GM12878 (cell line): ENCODE results near the gene SLC6A3. TPM values are rescaled to one million over a fixed set of nuclear protein-coding genes. Genes with fewer than 3 reads are reported as not detected.
"Not testable (repeated sequence)": the region's sequence is repeated elsewhere in the genome, so short reads cannot be mapped to it uniquely, and the experiment has no call there.

Experiments
- ATAC-seq: fragments of 200-7000 bp; cut with Tn5 transposase; 3 replicates; pipeline ENCODE4 v1.9.1; 2020; ENCODE audit warnings: mild to moderate bottlenecking, moderate library complexity
- BruUV-seq: library from RNA; stranded (reverse); fragments of 400-500 nt; replicated peaks from 2 replicates; lab custom pipeline; 2021; lab: Mats Ljungman, UMichigan
- CTCF ChIA-PET: fragments of 300-600 bp; sonication (Branson Sonifier 250); formaldehyde crosslinking; extraction: SDS; loops from one replicate; lab custom pipeline; 2021; ENCODE audit warnings: inconsistent platforms; lab: Yijun Ruan, JAX
- POLR2A ChIA-PET: fragments of 350-600 bp; formaldehyde crosslinking; extraction: SDS; loops from one replicate; lab custom pipeline; 2021; ENCODE audit warnings: inconsistent platforms; lab: Charles Lee
- RAD21 ChIA-PET: fragments of 300-600 bp; sonication (Branson Sonifier 250); formaldehyde crosslinking; loops from one replicate; lab custom pipeline; 2023; ENCODE audit warnings: antibody characterized with exemption; ENCODE audit not compliant: unreplicated experiment; lab: Charles Lee
- SMC1A ChIA-PET: fragments of 300-600 bp; sonication (Branson Sonifier 250); formaldehyde crosslinking; loops from one replicate; lab custom pipeline; 2023; ENCODE audit not compliant: unreplicated experiment, uncharacterized antibody; lab: Charles Lee
- DNase-seq: peaks from one replicate; pipeline ENCODE4 v3.0.0-alpha.2; 2011; ENCODE audit warnings: low read depth, low spot score
- FAIRE-seq: peaks from 3 replicates; lab custom pipeline; 2011; peaks lifted over from hg19 to GRCh38; lab: Jason Lieb, UNC
- H2AFZ ChIP-seq: 2 replicates; pipeline ENCODE4 v1.6.0; 2011; ENCODE audit warnings: low read depth, low read length, control low read depth; ENCODE audit not compliant: control insufficient read depth
- H3K27ac ChIP-seq: 2 replicates; pipeline ENCODE4 v1.5.1; 2011; ENCODE audit warnings: control low read depth; ENCODE audit not compliant: control insufficient read depth, insufficient read depth
- H3K27me3 ChIP-seq, 2 experiments: replicated peaks in 1 of 2; 2 replicates each; pipeline versions ENCODE4 v1.6.0 to v1.6.1; 2011; ENCODE audit warnings: low read length in 1 of 2; ENCODE audit not compliant: control insufficient read depth in 2 of 2, insufficient read depth in 2 of 2
- H3K36me3 ChIP-seq, 2 experiments: 2 replicates each; pipeline ENCODE4 v1.5.1; 2011; ENCODE audit warnings: low read length in 1 of 2; ENCODE audit not compliant: control insufficient read depth in 2 of 2, insufficient read depth in 2 of 2
- H3K4me1 ChIP-seq: 2 replicates; pipeline ENCODE4 v1.6.1; 2011; ENCODE audit warnings: mild to moderate bottlenecking, low read length, moderate library complexity, mixed read lengths; ENCODE audit not compliant: control insufficient read depth, insufficient read depth
- H3K4me2 ChIP-seq: 2 replicates; pipeline ENCODE4 v1.6.0; 2011; ENCODE audit warnings: control low read depth; ENCODE audit not compliant: control insufficient read depth, insufficient read depth
- H3K4me3 ChIP-seq: fragments of 200-600 bp; sonication (generic); 2 replicates; pipeline ENCODE4 v1.5.1; 2016
- H3K79me2 ChIP-seq: 2 replicates; pipeline ENCODE4 v1.6.0; 2011; ENCODE audit warnings: low read length; ENCODE audit not compliant: control insufficient read depth, insufficient read depth
- H3K9ac ChIP-seq: 2 replicates; pipeline ENCODE4 v1.8.0; 2011; ENCODE audit warnings: low read length, control low read depth, mixed read lengths; ENCODE audit not compliant: control insufficient read depth, insufficient read depth
- H3K9me3 ChIP-seq: replicated peaks from 3 replicates; pipeline ENCODE4 v1.5.1; 2011; ENCODE audit warnings: mild to moderate bottlenecking, low read length; ENCODE audit not compliant: control insufficient read depth, insufficient read depth
- H4K20me1 ChIP-seq: 2 replicates; pipeline ENCODE4 v1.6.0; 2011; ENCODE audit not compliant: control insufficient read depth, insufficient read depth
- CBX5 ChIP-seq: sonication (generic); IDR thresholded peaks from 2 replicates; pipeline ENCODE4 v1.6.1; 2016; ENCODE audit warnings: low read depth, moderate library complexity, mild to moderate bottlenecking, inconsistent platforms
- HCFC1 ChIP-seq: fragments of 150-350 bp; IDR thresholded peaks from 2 replicates; pipeline ENCODE4 v1.6.1; 2014; ENCODE audit warnings: low read length
- IKZF2 ChIP-seq, 2 experiments: fragments of 450-650 bp; IDR thresholded peaks; 2 replicates each; pipeline ENCODE4 v1.6.1; 2017; ENCODE audit warnings: mild to moderate bottlenecking in 2 of 2, moderate library complexity in 2 of 2
- KDM1A ChIP-seq: fragments of 200-600 bp; sonication (generic); IDR thresholded peaks from 2 replicates; pipeline ENCODE4 v1.6.1; 2016; ENCODE audit warnings: borderline replicate concordance
- MTA3 ChIP-seq: IDR thresholded peaks from 2 replicates; pipeline ENCODE4 v1.6.1; 2012; ENCODE audit warnings: low read length, inconsistent platforms, borderline replicate concordance
- NFIC ChIP-seq: IDR thresholded peaks from 2 replicates; pipeline ENCODE4 v1.6.1; 2012; ENCODE audit warnings: low read depth, mild to moderate bottlenecking, inconsistent platforms, low read length, moderate library complexity
- PAX8 ChIP-seq: fragments of 450-650 bp; IDR thresholded peaks from 2 replicates; pipeline ENCODE4 v1.6.1; 2017; ENCODE audit warnings: mild to moderate bottlenecking, moderate library complexity
- RCOR1 ChIP-seq: conservative IDR thresholded peaks from 2 replicates; pipeline ENCODE4 v1.6.1; 2012; ENCODE audit warnings: low read depth, low read length, improper control_type of control experiment
- SP1 ChIP-seq: IDR thresholded peaks from one replicate; pipeline ENCODE4 v1.6.1; 2011; ENCODE audit warnings: low read depth, low read length
- SUPT20H ChIP-seq: IDR thresholded peaks from 2 replicates; pipeline ENCODE4 v1.6.1; 2011; ENCODE audit warnings: low read depth, mild to moderate bottlenecking, low read length, moderate library complexity, borderline replicate concordance; ENCODE audit not compliant: control insufficient read depth
- TCF3 ChIP-seq: IDR thresholded peaks from 2 replicates; pipeline ENCODE4 v1.6.1; 2012; ENCODE audit warnings: low read depth, mild to moderate bottlenecking, low read length, borderline replicate concordance; ENCODE audit not compliant: insufficient read depth
- ZBED1 ChIP-seq: IDR thresholded peaks from 2 replicates; pipeline ENCODE4 v1.6.1; 2016; ENCODE audit warnings: borderline replicate concordance
- ZNF384 ChIP-seq: IDR thresholded peaks from 2 replicates; pipeline ENCODE4 v1.6.1; 2012; ENCODE audit warnings: low read depth, mild to moderate bottlenecking, low read length, improper control_type of control experiment, borderline replicate concordance
- WGBS: methylation state at CpG from one replicate; pipeline ENCODE4 v1.1.6; 2016; ENCODE audit warnings: low lambda C conversion rate; ENCODE audit not compliant: insufficient replicate concordance, insufficient coverage; ENCODE audit errors: missing lambda C conversion rate; 5-methylcytosine and 5-hydroxymethylcytosine counted together
- in situ Hi-C: fragments of 300-500 bp; cut with MboI; formaldehyde crosslinking; loops from 9 replicates; pipeline ENCODE4 v1.14.3; 2018; ENCODE audit warnings: mixed read lengths
- intact Hi-C: fragments of 100-400 bp; cut with micrococcal nuclease; formaldehyde crosslinking; loops from one replicate; pipeline ENCODE4 v1.14.2; 2022; ENCODE audit not compliant: unreplicated experiment
- polyA plus RNA-seq, 11 experiments: library from polyadenylated mRNA; depleted of rRNA in 4 of 11; unstranded in 6 of 11; stranded (reverse) in 5 of 11; fragments of >200 nt; fragmentation: Nextera tagmentation in 4 of 11; fragmentation: Illumina TruSeq in 1 of 11; extraction: Ambion mirVana in 4 of 11; extraction: Trizol in 1 of 11; gene quantifications; 1 replicate in 1 of 11; 2 replicates in 10 of 11; pipeline versions ENCODE4 v1.2.1 to v1.2.3, GENCODE V29; 2011 to 2016; ENCODE audit warnings: inconsistent platforms in 2 of 11, missing spikeins in 2 of 11, low read depth in 1 of 11
- total RNA-seq, 4 experiments: library from RNA; depleted of rRNA in 3 of 4; stranded (reverse); fragments of >200 nt in 3 of 4; fragmentation: Illumina TruSeq in 1 of 4; extraction: Trizol in 1 of 4; gene quantifications; 2 replicates each; pipeline versions ENCODE4 v1.2.1 to v1.2.3, GENCODE V29; 2013 to 2021
- TF ChIP-seq, protein P1 (sequence below): fragments of 150-350 bp; IDR thresholded peaks from 2 replicates; pipeline ENCODE4 v1.6.1; 2014; ENCODE audit warnings: mild to moderate bottlenecking, low read depth, low read length

The SLC6A3 gene
- total and polyA plus RNA-seq, 10 of the 15 experiments (the other 5 are each of a cell fraction or from before 2014, with no cell fraction given): 0.01 TPM; not detected in 9

DNA sequence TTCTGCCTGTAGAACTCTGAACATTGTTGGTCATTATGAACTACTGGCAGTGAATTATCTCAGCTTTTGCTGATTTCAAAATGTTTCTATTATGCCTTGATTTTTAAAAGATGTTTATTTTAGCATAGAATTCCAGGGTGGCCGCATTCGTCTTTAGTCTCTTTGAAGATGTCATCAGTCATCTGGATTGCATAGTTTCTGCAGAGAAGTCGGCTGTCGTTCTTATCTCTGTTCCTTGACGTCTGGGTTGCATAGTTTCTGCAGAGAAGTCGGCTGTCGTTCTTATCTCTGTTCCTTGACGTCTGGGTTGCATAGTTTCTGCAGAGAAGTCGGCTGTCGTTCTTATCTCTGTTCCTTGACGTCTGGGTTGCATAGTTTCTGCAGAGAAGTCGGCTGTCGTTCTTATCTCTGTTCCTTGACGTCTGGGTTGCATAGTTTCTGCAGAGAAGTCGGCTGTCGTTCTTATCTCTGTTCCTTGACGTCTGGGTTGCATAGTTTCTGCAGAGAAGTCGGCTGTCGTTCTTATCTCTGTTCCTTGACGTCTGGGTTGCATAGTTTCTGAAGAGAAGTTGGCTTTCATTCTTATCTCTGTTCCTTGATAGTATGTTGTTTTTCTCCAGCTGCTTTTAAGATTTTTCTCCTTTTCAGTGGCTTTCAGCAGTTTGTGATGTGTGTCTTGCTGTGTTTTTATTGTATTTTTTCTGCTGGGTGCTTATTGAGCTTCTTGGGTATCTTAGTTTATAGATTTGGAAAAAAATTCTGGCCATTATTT lies 11.1 kb upstream of the SLC6A3 start:
- DNase-seq, H3K27me3 ChIP-seq, POLR2A ChIA-PET, H3K27ac ChIP-seq, H3K4me3 ChIP-seq, ATAC-seq, H3K4me2 ChIP-seq, intact Hi-C loops, H3K9ac ChIP-seq, H4K20me1 ChIP-seq, H3K36me3 ChIP-seq, FAIRE-seq, in situ Hi-C loops, H3K4me1 ChIP-seq, H3K79me2 ChIP-seq, RAD21 ChIA-PET, CTCF ChIA-PET, BruUV-seq, H2AFZ ChIP-seq: not testable (repeated sequence)
- SMC1A ChIA-PET: interaction anchor here (0.7 to 0.8 kb wide), 2 partner anchors 24 to 1164 kb away, joined by 3 read pairs; no protein-coding TSS in a partner anchor
- H3K9me3 ChIP-seq: peaks cover 16% of the 10 kb centered on the region
- TF ChIP-seq CBX5: peak; percentile 49; the same call in 1 of the 2 replicates
- WGBS: 93% methylated on average over 9 of the region's 20 CpGs

DNA sequence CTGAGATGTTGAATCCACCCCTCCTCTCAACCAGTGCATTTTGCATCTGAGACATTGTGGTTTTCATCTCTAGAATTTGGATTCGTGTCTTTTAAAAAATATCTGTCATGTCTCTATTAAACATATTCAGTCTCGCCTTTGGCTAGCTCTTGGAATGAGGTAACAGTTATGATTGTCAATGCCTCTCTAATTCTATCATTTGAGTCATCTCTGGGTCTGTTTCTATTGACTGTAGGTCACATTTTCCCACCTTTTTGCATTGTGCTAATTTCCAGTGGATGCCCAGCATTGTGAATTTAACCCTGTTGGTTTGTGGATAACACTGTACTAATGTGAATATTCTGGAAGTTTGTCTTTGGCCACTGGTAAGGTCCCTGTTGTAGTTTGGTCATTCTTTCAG lies 8.4 kb upstream of the SLC6A3 start:
- H3K9me3 ChIP-seq: peaks cover 16% of the 10 kb centered on the region
- no peaks in the 10 kb centered on the region for H3K36me3 ChIP-seq
- no peak overlapping the region for H2AFZ ChIP-seq
- no peak overlapping the region for H3K4me3 ChIP-seq
- H3K79me2 ChIP-seq: no peaks in the 10 kb centered on the region
- POLR2A ChIA-PET: no interaction called here
- intact Hi-C loops (no loop called here), in situ Hi-C loops (no loop called here)
- no TSS peak for BruUV-seq
- 75% methylated on average over 2 of the region's 2 CpGs for WGBS
- CTCF ChIA-PET: interaction anchor here (0.6 kb wide), 1 partner anchor 245 kb away, joined by 3 read pairs; no protein-coding TSS in a partner anchor
- no peaks in the 10 kb centered on the region; a peak in 1 of 4 replicates for H3K27me3 ChIP-seq
- H4K20me1 ChIP-seq: no peaks in the 10 kb centered on the region
- FAIRE-seq (no peak), ATAC-seq (no peak), DNase-seq (no peak)
- H3K9ac ChIP-seq: no peak overlapping the region
- SMC1A ChIA-PET: no interaction called here
- RAD21 ChIA-PET: no interaction called here
- no peak overlapping the region for H3K27ac ChIP-seq
- no peak overlapping the region for H3K4me2 ChIP-seq
- no peaks in the 10 kb centered on the region for H3K4me1 ChIP-seq
- TF ChIP-seq IKZF2 (IDR thresholded peaks at IDR 0.05) (no peak), SUPT20H (no peak), PAX8 (no peak), ZBED1 (no peak), ZNF384 (no peak), KDM1A (no peak), SP1 (no peak), MTA3 (no peak), CBX5 (no peak), TCF3 (no peak), NFIC (no peak), RCOR1 (no peak), HCFC1 (no peak)
- TF ChIP-seq, protein P1, sequence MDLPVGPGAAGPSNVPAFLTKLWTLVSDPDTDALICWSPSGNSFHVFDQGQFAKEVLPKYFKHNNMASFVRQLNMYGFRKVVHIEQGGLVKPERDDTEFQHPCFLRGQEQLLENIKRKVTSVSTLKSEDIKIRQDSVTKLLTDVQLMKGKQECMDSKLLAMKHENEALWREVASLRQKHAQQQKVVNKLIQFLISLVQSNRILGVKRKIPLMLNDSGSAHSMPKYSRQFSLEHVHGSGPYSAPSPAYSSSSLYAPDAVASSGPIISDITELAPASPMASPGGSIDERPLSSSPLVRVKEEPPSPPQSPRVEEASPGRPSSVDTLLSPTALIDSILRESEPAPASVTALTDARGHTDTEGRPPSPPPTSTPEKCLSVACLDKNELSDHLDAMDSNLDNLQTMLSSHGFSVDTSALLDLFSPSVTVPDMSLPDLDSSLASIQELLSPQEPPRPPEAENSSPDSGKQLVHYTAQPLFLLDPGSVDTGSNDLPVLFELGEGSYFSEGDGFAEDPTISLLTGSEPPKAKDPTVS: no peak
